KOPT-K1 (cell line): ENCODE measurements around the gene WWOX.

Experiments used
- H3K27ac ChIP-seq: fragments of 200-600 bp; sonication (generic); 2 replicates; pipeline ENCODE4 v1.5.1; 2016; ENCODE audit warnings: antibody characterized with exemption, mild to moderate bottlenecking, low read depth, low read length; ENCODE audit not compliant: poor library complexity, severe bottlenecking
- H3K36me3 ChIP-seq: fragments of 200-600 bp; sonication (generic); 2 replicates; pipeline ENCODE4 v1.5.1; 2017; ENCODE audit warnings: antibody characterized with exemption, mild to moderate bottlenecking, low read length, moderate library complexity; ENCODE audit not compliant: insufficient read depth
- H3K9me3 ChIP-seq: fragments of 200-600 bp; sonication (generic); 2 replicates; pipeline ENCODE4 v1.5.1; 2017; ENCODE audit warnings: antibody characterized with exemption, low read length, mild to moderate bottlenecking; ENCODE audit not compliant: insufficient read depth, poor library complexity, severe bottlenecking

The WWOX gene

DNA sequence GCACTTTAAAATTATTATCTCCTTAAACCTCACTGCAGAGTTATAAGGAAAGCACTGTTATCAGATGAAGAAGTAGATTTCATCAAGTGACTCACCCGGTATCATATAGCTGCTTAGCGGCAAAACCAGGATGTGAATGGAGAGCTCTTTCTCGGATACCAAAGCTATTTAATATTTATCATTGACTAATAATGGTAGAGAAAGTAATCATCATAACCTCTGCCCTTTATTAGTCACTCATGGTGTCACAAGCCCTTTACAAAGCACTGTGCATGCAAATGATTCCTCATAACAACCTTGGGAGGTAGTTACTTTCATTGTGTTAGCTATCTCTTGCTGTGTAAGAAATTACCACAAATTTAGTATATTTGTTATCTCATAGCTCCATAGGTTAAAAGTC, 908.2 kb downstream of the WWOX start:
- Histone ChIP-seq H3K9me3 (no peaks in the 10 kb centered on the region), H3K36me3 (no peaks in the 10 kb centered on the region), H3K27ac (no peak overlapping the region)

- no peaks in the 10 kb centered on the region for H3K36me3 ChIP-seq
- H3K9me3 ChIP-seq: no peaks in the 10 kb centered on the region
- no peak overlapping the region for H3K27ac ChIP-seq
These were observed 908.8 kb downstream of the WWOX start for GRCh38 chr16:79008036-79008868.

- Histone ChIP-seq H3K36me3 (no peaks in the 10 kb centered on the region), H3K27ac (no peak overlapping the region), H3K9me3 (no peaks in the 10 kb centered on the region)
These were observed 909.4 kb downstream of the WWOX start for GRCh38 chr16:79008869-79009179.

- Histone ChIP-seq H3K9me3 (no peaks in the 10 kb centered on the region), H3K36me3 (no peaks in the 10 kb centered on the region), H3K27ac (no peak overlapping the region)
These were observed 910.4 kb downstream of the WWOX start for GRCh38 chr16:79009896-79010295.

GRCh38 chr16:79011282-79011681, 911.8 kb downstream of the WWOX start:
- H3K36me3 ChIP-seq: no peaks in the 10 kb centered on the region
- H3K27ac ChIP-seq: no peak overlapping the region
- H3K9me3 ChIP-seq: no peaks in the 10 kb centered on the region

DNA sequence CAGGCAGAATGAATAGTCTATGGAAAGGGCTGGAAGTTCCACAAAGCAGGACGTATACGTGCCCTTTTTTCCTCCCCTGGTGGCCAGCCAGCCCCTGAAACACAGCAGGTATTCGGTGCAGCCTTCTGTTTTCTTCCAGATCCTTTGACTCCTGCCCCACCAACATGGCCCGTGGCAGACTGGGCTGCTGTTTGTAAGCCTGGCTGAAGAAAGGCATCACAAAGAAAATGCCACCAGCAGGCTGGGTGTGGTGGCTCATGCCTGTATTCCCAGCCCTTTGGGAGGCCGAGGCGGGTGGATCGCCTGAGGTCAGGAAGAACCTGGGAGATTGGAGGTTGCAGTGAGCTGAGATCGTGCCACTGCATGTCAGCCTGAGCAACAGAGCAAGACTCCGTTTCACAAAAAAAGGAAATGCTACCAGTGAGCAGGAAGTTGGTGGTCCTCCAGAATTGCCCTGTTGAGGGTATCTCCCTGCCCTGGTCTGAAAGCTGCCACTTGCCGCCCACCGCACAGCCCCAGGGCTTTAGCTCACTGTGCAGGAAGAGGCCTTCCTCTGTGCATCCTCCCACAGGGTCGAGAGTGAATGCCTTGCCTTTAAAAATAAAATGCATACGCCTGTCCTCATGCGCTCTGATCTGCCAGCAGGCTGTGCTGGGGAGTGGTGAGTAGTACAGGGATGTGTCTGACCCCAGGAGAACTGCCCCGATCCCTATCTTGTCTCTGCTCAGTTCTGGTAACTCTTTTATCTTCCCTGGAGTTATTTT, 913.4 kb downstream of the WWOX start:
- H3K27ac ChIP-seq: peak overlapping the region; percentile 45
- no peaks in the 10 kb centered on the region for H3K36me3 ChIP-seq
- H3K9me3 ChIP-seq: no peaks in the 10 kb centered on the region

DNA sequence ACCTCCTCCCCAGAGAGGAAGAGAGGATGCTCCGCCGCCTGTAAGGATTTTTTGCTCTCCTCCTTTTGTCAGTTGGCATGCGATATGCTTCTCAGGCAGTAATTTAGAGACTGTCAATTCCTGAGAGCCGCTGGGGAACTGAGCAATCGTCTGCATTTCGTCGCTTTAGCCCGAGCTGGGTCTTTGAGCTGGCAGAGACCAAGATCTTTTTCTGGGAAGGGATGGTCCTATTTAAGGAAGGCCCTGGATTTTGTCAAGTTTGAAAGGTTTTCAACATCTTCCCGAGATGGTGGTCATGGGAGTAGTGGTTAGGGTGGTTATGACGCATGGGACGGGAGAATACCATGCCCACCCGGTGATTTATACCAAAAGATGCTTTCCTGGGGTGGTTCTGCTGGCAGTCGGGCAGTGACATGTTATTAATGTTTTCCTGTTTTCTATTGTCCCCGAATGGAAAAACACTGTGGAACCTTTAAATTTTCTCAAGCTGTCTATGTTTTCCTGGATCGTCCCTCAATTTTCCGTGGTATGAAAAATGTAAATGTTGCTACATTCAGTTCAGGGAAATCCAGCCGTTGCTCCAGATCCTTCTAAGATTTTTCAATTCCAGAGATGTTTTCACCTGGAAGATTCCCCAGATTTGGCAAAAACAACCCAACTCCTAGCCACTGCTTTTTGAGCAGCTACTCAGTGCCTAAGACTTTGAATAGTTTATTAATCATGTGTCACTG, 914.6 kb downstream of the WWOX start:
- H3K9me3 ChIP-seq: no peaks in the 10 kb centered on the region
- H3K36me3 ChIP-seq: no peaks in the 10 kb centered on the region
- no peak overlapping the region for H3K27ac ChIP-seq

DNA sequence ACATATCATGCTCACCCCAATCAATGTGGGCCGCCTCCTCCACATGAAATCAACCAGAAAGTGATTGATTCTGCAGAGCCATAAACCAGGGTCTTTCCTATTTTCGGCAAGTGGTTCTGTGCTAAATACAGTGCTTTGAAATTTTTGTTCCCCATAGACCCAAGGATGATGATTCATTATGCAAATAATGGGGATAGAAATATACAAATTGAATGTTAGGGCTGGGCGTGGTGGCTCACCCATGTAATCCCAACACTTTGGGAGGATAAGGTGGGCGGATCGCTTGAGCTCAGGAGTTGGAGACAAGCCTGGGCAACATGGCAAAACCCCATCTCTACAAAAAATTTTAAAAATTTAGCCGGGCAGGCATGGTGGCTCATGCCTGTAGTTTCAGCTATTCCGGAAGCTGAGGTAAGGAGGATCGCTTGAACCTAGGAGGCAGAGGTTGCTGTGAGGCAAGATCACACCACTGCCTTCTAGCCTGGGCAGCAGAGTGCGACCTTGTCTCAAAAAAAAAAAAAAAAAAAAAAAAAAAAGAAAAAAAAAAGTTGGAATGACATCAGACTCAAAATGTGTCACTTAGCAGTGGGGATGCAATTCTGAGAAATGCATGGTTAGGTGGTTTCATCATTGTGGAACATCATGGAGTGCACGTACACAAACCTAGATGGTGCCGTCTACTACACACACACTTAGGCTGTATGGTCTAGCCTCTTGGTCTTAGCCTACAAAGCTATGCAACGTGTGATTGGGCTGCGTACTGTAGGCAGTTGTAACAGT, 919.4 kb downstream of the WWOX start:
- no peaks in the 10 kb centered on the region for H3K9me3 ChIP-seq
- H3K27ac ChIP-seq: no peak overlapping the region
- H3K36me3 ChIP-seq: no peaks in the 10 kb centered on the region

DNA sequence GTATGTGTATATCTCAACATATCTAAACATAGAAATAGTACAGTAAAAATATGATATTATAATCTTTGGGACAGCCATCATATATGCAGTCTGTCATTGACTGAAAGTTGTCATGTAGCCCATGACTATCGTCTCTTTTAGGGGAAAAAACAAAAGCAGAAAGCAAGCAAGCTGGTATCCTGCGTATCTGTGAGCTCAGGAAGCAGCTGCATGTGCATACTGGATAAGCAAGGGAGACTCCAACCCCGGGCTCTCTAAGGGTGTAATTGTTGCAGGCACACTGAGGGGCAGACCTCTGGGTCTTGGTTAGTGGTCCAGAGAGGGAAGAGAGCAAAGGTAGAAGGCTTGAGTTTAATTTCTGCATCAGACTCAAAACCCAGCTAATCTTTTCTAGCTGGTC, 920.0 kb downstream of the WWOX start:
- no peaks in the 10 kb centered on the region for H3K9me3 ChIP-seq
- no peak overlapping the region for H3K27ac ChIP-seq
- no peaks in the 10 kb centered on the region for H3K36me3 ChIP-seq

DNA sequence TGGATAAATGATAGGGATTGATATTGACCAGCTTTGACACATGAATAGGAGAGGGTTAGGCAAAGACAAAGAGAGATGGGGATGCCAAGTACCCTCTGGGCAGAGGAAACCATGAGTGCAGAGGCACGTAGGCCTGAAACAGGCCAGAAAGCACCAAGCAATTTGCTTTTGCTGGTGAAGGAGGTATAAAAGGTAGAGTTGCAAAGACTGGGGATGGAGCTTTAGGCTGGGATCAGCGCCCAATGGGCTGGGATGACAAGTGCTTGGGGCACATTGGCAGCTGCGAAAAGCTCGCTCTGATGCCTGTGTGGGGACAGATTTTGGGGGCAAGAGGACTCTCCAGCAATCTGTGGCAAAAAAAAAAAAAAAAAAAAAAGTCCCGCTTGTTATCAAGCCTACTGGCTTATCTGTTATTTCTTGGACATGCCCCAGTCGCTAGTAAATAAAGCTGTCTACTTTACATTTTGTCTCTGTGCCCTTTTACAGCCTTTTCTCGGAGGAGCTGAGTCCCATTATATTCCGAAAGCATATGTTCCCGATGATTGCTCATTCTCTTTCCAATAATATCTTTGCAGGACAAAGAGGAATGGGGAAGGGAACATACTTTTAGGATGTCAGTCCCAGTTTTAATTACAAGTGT, 922.7 kb downstream of the WWOX start:
- H3K9me3 ChIP-seq: no peaks in the 10 kb centered on the region
- no peaks in the 10 kb centered on the region for H3K36me3 ChIP-seq

GRCh38 chr16:79026117-79026516, 926.7 kb downstream of the WWOX start:
- Histone ChIP-seq H3K36me3 (no peaks in the 10 kb centered on the region), H3K9me3 (no peaks in the 10 kb centered on the region), H3K27ac (no peak overlapping the region)

More for the DNA sequence above, 922.7 kb downstream of the WWOX start:
- H3K27ac ChIP-seq: no peak overlapping the region

GRCh38 chr16:79036541-79036940, 937.1 kb downstream of the WWOX start:
- H3K27ac ChIP-seq: no peak overlapping the region
- no peaks in the 10 kb centered on the region for H3K9me3 ChIP-seq
- no peaks in the 10 kb centered on the region for H3K36me3 ChIP-seq

GRCh38 chr16:79037521-79038373, 938.3 kb downstream of the WWOX start:
- Histone ChIP-seq H3K36me3 (no peaks in the 10 kb centered on the region), H3K27ac (no peak overlapping the region), H3K9me3 (no peaks in the 10 kb centered on the region)

GRCh38 chr16:79041206-79041605, 941.8 kb downstream of the WWOX start:
- no peaks in the 10 kb centered on the region for H3K9me3 ChIP-seq
- no peak overlapping the region for H3K27ac ChIP-seq

More at GRCh38 chr16:79041206-79041605, 941.8 kb downstream of the WWOX start:
- no peaks in the 10 kb centered on the region for H3K36me3 ChIP-seq
